Stimulated activated memory B cell treated with anti-CD40 and anti-IgM and Interleukin-4, amounts not matched to agents 10 μg/mL and 1 μg/mL and 100 μg/mL, for 72 hours (primary cell): ENCODE results near the gene DUSP9.
"Not testable (repeated sequence)": the region's sequence is repeated elsewhere in the genome, so short reads cannot be mapped to it uniquely, and the experiment has no call there.

Experiments used
- ATAC-seq: fragments of 150-1000 bp; cut with Tn5 transposase; 2 replicates; pipeline ENCODE4 v1.10.0; 2021
- H3K27ac Mint-ChIP-seq: one replicate; pipeline ENCODE4 v1.8.0; 2022; ENCODE audit warnings: mild to moderate bottlenecking, mixed read lengths
- H3K27me3 Mint-ChIP-seq: one replicate; pipeline ENCODE4 v1.8.0; 2022; ENCODE audit warnings: mixed read lengths
- H3K36me3 Mint-ChIP-seq: one replicate; pipeline ENCODE4 v1.8.0; 2022; ENCODE audit warnings: mixed read lengths
- H3K4me1 Mint-ChIP-seq: one replicate; pipeline ENCODE4 v1.8.0; 2022; ENCODE audit warnings: mixed read lengths
- H3K4me3 Mint-ChIP-seq: one replicate; pipeline ENCODE4 v1.8.0; 2022; ENCODE audit warnings: mild to moderate bottlenecking, moderate library complexity, mixed read lengths
- H3K9me3 Mint-ChIP-seq: one replicate; pipeline ENCODE4 v1.8.0; 2022; ENCODE audit warnings: mixed read lengths

Gene DUSP9

DNA sequence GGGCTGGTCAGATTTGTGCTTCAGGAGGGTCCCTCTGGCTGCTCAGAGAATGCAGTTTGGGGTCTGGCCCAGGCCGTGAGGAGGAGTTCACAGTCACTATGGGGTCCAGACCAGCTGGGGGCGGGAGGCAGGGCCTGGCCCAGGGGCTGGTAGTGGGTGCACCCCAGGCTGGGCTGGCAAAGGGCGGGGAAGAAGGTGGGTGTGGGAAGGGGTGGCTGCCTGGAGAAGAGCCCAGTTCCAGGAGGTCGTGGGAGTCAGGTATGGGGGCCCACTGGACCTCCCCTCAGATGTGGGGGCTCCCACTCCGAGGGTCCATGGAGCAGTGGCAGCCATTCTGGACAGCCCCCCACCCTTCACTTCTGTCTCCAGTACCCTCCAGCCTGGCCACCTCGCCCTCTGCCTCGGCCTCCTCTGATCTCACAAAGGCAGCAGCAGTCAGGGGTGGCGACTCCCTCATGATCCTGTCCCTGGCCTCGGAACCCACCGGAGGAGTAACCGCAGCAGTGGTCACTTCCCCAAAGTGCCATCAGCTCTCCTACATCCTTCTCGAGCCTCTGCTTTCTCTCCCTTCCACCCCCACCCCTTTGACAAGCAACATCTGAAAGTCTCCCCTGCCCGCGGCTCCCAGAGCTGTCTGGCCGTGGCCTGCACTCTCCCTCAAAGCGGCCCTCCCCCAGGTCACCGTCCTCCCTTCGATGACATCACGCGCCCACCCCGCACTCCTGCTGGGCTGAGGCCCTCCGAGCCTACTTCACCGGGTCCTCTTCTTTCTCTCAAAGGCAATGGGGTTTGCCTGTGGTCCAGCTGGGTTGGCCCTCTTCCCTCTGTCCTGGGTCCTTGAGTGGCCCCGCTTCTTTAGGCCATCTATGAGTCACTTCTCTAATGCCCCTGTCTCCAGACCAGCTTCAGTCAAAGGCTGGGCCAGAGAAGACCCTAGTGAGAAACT lies 39.0 kb downstream of the DUSP9 start:
- Mint-ChIP-seq H3K4me3 (no peak overlapping the region), H3K36me3 (no peaks in the 10 kb centered on the region), H3K27me3 (peaks cover 18% of the 10 kb centered on the region), H3K27ac (no peak overlapping the region), H3K9me3 (no peaks in the 10 kb centered on the region), H3K4me1 (peaks cover 6% of the 10 kb centered on the region)
- ATAC-seq = no peak

DNA sequence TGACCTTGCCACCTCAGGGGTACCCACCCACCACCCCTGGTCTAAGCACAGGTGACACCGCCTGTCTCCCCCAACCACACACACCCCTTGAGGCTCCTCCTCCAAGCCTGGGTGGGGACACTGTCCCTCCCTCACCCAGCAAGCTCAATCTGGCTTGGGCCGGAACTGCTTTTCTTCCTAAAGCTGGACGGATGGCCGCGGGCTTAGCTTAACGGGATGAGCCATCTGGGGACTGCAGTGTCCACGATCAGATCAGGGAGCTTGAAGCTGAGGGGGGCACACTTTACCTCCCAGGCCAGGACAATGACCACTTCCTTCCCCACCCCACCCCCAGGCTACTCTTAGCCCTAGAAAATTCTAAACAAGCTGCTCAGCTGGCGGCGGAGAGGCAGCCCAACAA lies 39.7 kb downstream of the DUSP9 start:
- H3K36me3 Mint-ChIP-seq = no peaks in the 10 kb centered on the region
- no peak overlapping the region for H3K27ac Mint-ChIP-seq
- no peaks in the 10 kb centered on the region for H3K9me3 Mint-ChIP-seq
- H3K4me3 Mint-ChIP-seq = peak overlapping the region; percentile 15
- H3K4me1 Mint-ChIP-seq = peaks cover 6% of the 10 kb centered on the region
- H3K27me3 Mint-ChIP-seq = peaks cover 18% of the 10 kb centered on the region
- ATAC-seq = no peak

GRCh38 chrX:153687121-153688039 lies 40.4 kb downstream of the DUSP9 start, which contains the start of gene SLC6A8:
SLC6A8 (plus strand) TSS chrX:153687926; CDS start chrX:153688575, 649 bp downstream.
- ATAC-seq = peak; percentile 27
- peak within 1 kb of the TSS; percentile 90 for H3K4me3 Mint-ChIP-seq
- peaks cover 6% of the 10 kb centered on the region for H3K4me1 Mint-ChIP-seq
- H3K27me3 Mint-ChIP-seq = peaks cover 18% of the 10 kb centered on the region
- no peaks in the 10 kb centered on the region for H3K9me3 Mint-ChIP-seq
- no peaks in the 10 kb centered on the region for H3K36me3 Mint-ChIP-seq
- H3K27ac Mint-ChIP-seq = peak within 1 kb of the TSS; percentile 62

DNA sequence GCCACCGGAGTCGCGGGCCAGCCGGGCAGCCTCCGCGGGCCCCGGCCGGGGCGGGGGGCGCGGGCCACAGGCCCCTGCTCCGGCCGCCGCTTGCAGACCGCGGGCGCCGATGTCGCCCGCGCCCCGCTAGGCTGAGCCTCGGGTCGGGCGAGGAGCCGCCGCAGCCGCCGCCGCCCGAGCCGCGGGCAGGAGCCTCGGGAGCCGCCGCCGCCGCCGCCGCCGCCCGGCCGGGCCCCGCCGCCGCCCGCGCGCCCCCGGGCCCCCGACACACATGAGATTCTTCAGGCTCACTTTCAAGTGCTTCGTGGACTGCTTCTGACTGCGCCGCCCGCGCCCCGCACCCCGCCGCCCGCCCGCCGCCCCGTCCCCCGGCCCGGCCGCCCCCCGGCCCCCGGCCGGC lies 41.1 kb downstream of the DUSP9 start:
- H3K36me3 Mint-ChIP-seq = no peaks in the 10 kb centered on the region
- peaks cover 18% of the 10 kb centered on the region for H3K27me3 Mint-ChIP-seq
- peaks cover 6% of the 10 kb centered on the region for H3K4me1 Mint-ChIP-seq
- peak; percentile 9 for ATAC-seq
- H3K9me3 Mint-ChIP-seq = no peaks in the 10 kb centered on the region
- no peak overlapping the region for H3K27ac Mint-ChIP-seq
- H3K4me3 Mint-ChIP-seq = no peak overlapping the region

- Mint-ChIP-seq H3K27ac (no peak overlapping the region), H3K4me3 (no peak overlapping the region), H3K27me3 (peaks cover 18% of the 10 kb centered on the region), H3K36me3 (no peaks in the 10 kb centered on the region), H3K9me3 (no peaks in the 10 kb centered on the region), H3K4me1 (peaks cover 6% of the 10 kb centered on the region)
- ATAC-seq = peak; percentile 21
Observed at GRCh38 chrX:153688506-153688905, 41.5 kb downstream of the DUSP9 start.

DNA sequence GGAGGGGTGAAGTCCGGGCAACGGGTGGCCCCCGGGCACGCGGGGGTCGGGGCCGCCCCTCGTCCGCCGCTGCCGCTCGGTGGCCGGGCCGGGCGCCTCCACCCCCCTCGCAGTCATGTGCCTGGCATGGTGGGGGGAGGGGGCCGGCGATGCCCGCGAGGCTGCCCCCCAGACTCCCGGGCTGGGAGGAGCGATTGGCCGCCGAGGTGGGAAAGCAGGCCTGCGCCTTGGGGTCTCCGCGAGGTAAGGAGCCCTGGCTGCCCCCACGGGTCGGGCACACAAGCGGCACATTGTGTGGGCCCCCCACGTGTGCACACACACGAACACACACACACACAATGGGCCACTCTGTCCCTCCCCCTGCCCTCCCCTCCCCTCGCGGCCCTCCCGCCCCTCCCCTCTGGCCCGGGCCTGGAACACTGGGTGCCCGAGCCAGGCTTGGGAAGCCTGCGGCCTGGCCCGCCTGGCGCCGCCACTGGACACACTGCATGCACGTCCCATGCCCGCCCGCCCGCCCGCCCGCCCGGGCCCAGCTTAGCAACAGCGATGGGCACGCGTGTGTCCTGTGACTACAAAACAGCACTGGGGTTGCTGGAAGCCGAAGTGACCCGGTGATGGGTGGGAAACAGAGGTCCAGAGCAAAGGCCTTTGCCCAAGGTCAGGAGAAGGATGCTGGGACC lies 42.0 kb downstream of the DUSP9 start:
- no peak overlapping the region for H3K4me3 Mint-ChIP-seq
- peaks cover 6% of the 10 kb centered on the region for H3K4me1 Mint-ChIP-seq
- H3K27ac Mint-ChIP-seq = no peak overlapping the region
- peaks cover under 1% of the 10 kb centered on the region for H3K36me3 Mint-ChIP-seq
- ATAC-seq = no peak
- H3K9me3 Mint-ChIP-seq = no peaks in the 10 kb centered on the region
- peaks cover 18% of the 10 kb centered on the region for H3K27me3 Mint-ChIP-seq

GRCh38 chrX:153689654-153690465 lies 42.9 kb downstream of the DUSP9 start:
- no peak for ATAC-seq
- H3K4me3 Mint-ChIP-seq = no peak overlapping the region
- peaks cover 6% of the 10 kb centered on the region for H3K4me1 Mint-ChIP-seq
- peaks cover 18% of the 10 kb centered on the region for H3K27me3 Mint-ChIP-seq
- H3K36me3 Mint-ChIP-seq = peaks cover 4% of the 10 kb centered on the region
- no peaks in the 10 kb centered on the region for H3K9me3 Mint-ChIP-seq
- no peak overlapping the region for H3K27ac Mint-ChIP-seq

DNA sequence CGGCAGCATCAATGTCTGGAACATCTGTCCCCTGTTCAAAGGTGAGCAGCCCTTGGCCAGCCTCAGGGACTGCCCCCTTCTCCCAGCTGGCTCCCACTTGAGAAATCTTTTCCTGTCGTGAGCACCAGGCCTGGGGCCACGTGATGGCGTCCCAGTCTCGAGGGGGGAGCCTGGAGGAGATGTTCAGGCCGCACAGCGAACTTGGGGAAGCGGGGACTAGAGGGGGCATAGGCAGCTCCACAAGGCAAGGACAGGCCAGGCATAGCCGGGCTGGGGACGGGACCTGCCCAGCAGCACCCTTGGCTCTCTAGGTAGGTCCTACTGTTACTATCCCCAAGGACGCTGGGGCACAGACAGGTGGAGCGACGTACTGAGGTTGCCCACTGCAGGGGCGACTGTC lies 43.5 kb downstream of the DUSP9 start:
- Mint-ChIP-seq H3K27ac (no peak overlapping the region), H3K4me1 (peaks cover 6% of the 10 kb centered on the region), H3K4me3 (no peak overlapping the region), H3K36me3 (peaks cover 4% of the 10 kb centered on the region), H3K27me3 (peaks cover 18% of the 10 kb centered on the region), H3K9me3 (no peaks in the 10 kb centered on the region)
- no peak for ATAC-seq

GRCh38 chrX:153691032-153691827 lies 44.2 kb downstream of the DUSP9 start:
- H3K27me3 Mint-ChIP-seq = peaks cover 18% of the 10 kb centered on the region
- H3K4me3 Mint-ChIP-seq, ATAC-seq, H3K9me3 Mint-ChIP-seq, H3K36me3 Mint-ChIP-seq, H3K27ac Mint-ChIP-seq, H3K4me1 Mint-ChIP-seq: not testable (repeated sequence)

- Mint-ChIP-seq H3K36me3 (peaks cover 9% of the 10 kb centered on the region), H3K9me3 (no peaks in the 10 kb centered on the region), H3K27me3 (peaks cover 16% of the 10 kb centered on the region), H3K4me3 (no peak overlapping the region), H3K27ac (no peak overlapping the region), H3K4me1 (peaks cover 6% of the 10 kb centered on the region)
- ATAC-seq = no peak
Observed at GRCh38 chrX:153692003-153692402, 45.0 kb downstream of the DUSP9 start.

DNA sequence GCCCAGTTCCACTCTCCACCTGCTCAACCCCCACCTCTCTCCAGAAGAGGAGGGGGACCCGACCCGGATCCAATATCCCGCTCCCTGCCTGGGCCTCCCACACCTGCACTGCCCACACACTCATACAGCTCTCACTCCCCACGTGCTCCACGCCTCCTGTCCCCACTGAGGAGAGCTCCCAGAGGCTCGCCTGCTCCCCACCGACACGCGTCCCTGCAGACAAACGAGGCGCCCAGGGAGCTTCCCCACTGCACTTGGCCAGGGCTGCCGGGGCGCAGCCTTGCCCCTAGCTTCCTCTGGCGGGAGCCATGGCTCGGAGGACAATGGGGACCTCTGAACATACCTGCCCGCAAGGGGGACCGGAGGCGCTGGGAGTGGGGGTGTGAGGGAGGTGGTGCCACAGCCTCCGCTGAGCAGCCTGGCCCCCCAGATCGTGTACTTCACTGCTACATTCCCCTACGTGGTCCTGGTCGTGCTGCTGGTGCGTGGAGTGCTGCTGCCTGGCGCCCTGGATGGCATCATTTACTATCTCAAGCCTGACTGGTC lies 45.7 kb downstream of the DUSP9 start:
- H3K4me3 Mint-ChIP-seq = no peak overlapping the region
- peaks cover 15% of the 10 kb centered on the region for H3K36me3 Mint-ChIP-seq
- H3K27me3 Mint-ChIP-seq = peaks cover 10% of the 10 kb centered on the region
- no peak overlapping the region for H3K27ac Mint-ChIP-seq
- no peaks in the 10 kb centered on the region for H3K4me1 Mint-ChIP-seq
- ATAC-seq = no peak
- H3K9me3 Mint-ChIP-seq = no peaks in the 10 kb centered on the region

GRCh38 chrX:153693216-153694086 lies 46.4 kb downstream of the DUSP9 start:
- ATAC-seq = no peak
- peaks cover 23% of the 10 kb centered on the region for H3K36me3 Mint-ChIP-seq
- peaks cover 10% of the 10 kb centered on the region for H3K27me3 Mint-ChIP-seq
- H3K9me3 Mint-ChIP-seq = no peaks in the 10 kb centered on the region
- no peak overlapping the region for H3K4me3 Mint-ChIP-seq
- H3K4me1 Mint-ChIP-seq = no peaks in the 10 kb centered on the region
- H3K27ac Mint-ChIP-seq = no peak overlapping the region

DNA sequence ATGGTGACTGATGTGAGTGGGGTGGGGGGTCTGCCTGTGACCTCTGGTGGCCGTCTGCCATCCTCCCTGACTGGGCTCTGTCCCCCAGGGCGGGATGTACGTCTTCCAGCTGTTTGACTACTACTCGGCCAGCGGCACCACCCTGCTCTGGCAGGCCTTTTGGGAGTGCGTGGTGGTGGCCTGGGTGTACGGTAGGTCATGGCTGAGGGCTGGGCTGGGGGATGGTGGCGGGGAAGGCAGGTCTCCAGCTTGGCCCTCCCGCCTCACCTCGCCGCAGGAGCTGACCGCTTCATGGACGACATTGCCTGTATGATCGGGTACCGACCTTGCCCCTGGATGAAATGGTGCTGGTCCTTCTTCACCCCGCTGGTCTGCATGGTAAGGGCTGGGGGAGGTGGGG lies 47.3 kb downstream of the DUSP9 start:
- not testable (repeated sequence) for H3K4me3 Mint-ChIP-seq, ATAC-seq, H3K4me1 Mint-ChIP-seq, H3K27ac Mint-ChIP-seq, H3K9me3 Mint-ChIP-seq, H3K27me3 Mint-ChIP-seq
- H3K36me3 Mint-ChIP-seq = peaks cover 27% of the 10 kb centered on the region
